C4-2B (cell line): Measurements from ENCODE around the gene PALMD.

Experiments
- CTCF ChIP-seq: fragments of 450-650 bp; conservative IDR thresholded peaks from 2 replicates; pipeline ENCODE4 v1.5.1; 2017; ENCODE audit warnings: mild to moderate bottlenecking
- ZFX ChIP-seq: fragments of 450-650 bp; IDR thresholded peaks from 2 replicates; pipeline ENCODE4 v1.6.1; 2017

GRCh38 chr1:99647490-99647889, 1.6 kb downstream of the PALMD start:
- TF ChIP-seq CTCF = no peak
- TF ChIP-seq ZFX = no peak
